ENCODE data around the gene MBOAT2.

Gene MBOAT2

DNA sequence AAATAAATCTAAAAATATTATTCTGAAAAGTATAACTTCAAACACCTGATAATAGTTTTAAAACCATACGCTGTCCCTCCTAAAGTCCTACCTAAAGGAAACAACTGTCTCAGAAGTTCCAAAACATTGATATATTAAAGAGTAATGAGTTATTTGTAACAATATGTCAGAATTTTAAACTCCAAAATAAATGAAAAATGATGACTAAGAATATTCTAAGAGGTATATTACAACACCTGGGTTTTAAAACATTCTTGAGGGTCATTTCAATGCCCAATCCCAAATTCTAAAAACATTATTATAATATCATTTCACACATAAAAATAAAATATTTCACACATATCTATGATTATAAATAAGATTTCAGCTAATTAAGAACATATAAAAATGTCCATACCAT is 186.3 kb downstream of the MBOAT2 start:
- Histone ChIP-seq H3F3A (ENCODE audit: control insufficient read depth, insufficient read depth) (no peaks in the 10 kb centered on the region), H3K27me3 (ENCODE audit: control insufficient read depth, low read length) (no peaks in the 10 kb centered on the region), H3K79me2 (ENCODE audit: control insufficient read depth, low read length) (no peaks in the 10 kb centered on the region), H4K20me1 (ENCODE audit: control insufficient read depth, insufficient read depth, low read depth, low read length) (no peaks in the 10 kb centered on the region), H3K9me3 (ENCODE audit: control insufficient read depth, insufficient read depth, low read length) (no peaks in the 10 kb centered on the region), H3K4me2 (ENCODE audit: low read length) (no peak overlapping the region), H3K4me3 (ENCODE audit: low read length) (no peak overlapping the region), H3K9me2 (replicated peaks; ENCODE audit: control insufficient read depth, low read length) (no peaks in the 10 kb centered on the region), H3K4me1 (ENCODE audit: control insufficient read depth, low read length) (no peaks in the 10 kb centered on the region), H3K27ac (ENCODE audit: low read depth, low read length) (no peak overlapping the region), H3K36me3 (ENCODE audit: control insufficient read depth, low read length) (peaks cover 2% of the 10 kb centered on the region; the same call in 1 of the 2 replicates)
- TF ChIP-seq, protein P1, sequence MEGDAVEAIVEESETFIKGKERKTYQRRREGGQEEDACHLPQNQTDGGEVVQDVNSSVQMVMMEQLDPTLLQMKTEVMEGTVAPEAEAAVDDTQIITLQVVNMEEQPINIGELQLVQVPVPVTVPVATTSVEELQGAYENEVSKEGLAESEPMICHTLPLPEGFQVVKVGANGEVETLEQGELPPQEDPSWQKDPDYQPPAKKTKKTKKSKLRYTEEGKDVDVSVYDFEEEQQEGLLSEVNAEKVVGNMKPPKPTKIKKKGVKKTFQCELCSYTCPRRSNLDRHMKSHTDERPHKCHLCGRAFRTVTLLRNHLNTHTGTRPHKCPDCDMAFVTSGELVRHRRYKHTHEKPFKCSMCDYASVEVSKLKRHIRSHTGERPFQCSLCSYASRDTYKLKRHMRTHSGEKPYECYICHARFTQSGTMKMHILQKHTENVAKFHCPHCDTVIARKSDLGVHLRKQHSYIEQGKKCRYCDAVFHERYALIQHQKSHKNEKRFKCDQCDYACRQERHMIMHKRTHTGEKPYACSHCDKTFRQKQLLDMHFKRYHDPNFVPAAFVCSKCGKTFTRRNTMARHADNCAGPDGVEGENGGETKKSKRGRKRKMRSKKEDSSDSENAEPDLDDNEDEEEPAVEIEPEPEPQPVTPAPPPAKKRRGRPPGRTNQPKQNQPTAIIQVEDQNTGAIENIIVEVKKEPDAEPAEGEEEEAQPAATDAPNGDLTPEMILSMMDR (IDR thresholded peaks at IDR 0.05; ENCODE audit: low read depth, low read length, poor library complexity, severe bottlenecking), result no peak
- TF ChIP-seq EZH2phosphoT487 (IDR thresholded peaks at IDR 0.05; ENCODE audit: borderline replicate concordance, low read length), result no peak

- no peaks in the 10 kb centered on the region for H4K20me1 ChIP-seq (ENCODE audit: control insufficient read depth, insufficient read depth, low read depth, low read length)
- no peak overlapping the region for H3K27ac ChIP-seq (ENCODE audit: low read depth, low read length)
- no peaks in the 10 kb centered on the region for H3K9me2 ChIP-seq (replicated peaks; ENCODE audit: control insufficient read depth, low read length)
- H3K79me2 ChIP-seq (ENCODE audit: control insufficient read depth, low read length), result no peaks in the 10 kb centered on the region
- H3K4me1 ChIP-seq (ENCODE audit: control insufficient read depth, low read length), result no peaks in the 10 kb centered on the region
- TF ChIP-seq, protein P1 (IDR thresholded peaks at IDR 0.05; ENCODE audit: low read depth, low read length, poor library complexity, severe bottlenecking), result no peak
- TF ChIP-seq EZH2phosphoT487 (IDR thresholded peaks at IDR 0.05; ENCODE audit: borderline replicate concordance, low read length), result no peak
- no peaks in the 10 kb centered on the region for H3F3A ChIP-seq (ENCODE audit: control insufficient read depth, insufficient read depth)
- H3K4me2 ChIP-seq (ENCODE audit: low read length), result no peak overlapping the region
- H3K27me3 ChIP-seq (ENCODE audit: control insufficient read depth, low read length), result no peaks in the 10 kb centered on the region
- no peak overlapping the region for H3K4me3 ChIP-seq (ENCODE audit: low read length)
- H3K9me3 ChIP-seq (ENCODE audit: control insufficient read depth, insufficient read depth, low read length), result no peaks in the 10 kb centered on the region
- H3K36me3 ChIP-seq (ENCODE audit: control insufficient read depth, low read length), result peaks cover 37% of the 10 kb centered on the region
These were observed 196.4 kb downstream of the MBOAT2 start for GRCh38 chr2:8806885-8807704.

DNA sequence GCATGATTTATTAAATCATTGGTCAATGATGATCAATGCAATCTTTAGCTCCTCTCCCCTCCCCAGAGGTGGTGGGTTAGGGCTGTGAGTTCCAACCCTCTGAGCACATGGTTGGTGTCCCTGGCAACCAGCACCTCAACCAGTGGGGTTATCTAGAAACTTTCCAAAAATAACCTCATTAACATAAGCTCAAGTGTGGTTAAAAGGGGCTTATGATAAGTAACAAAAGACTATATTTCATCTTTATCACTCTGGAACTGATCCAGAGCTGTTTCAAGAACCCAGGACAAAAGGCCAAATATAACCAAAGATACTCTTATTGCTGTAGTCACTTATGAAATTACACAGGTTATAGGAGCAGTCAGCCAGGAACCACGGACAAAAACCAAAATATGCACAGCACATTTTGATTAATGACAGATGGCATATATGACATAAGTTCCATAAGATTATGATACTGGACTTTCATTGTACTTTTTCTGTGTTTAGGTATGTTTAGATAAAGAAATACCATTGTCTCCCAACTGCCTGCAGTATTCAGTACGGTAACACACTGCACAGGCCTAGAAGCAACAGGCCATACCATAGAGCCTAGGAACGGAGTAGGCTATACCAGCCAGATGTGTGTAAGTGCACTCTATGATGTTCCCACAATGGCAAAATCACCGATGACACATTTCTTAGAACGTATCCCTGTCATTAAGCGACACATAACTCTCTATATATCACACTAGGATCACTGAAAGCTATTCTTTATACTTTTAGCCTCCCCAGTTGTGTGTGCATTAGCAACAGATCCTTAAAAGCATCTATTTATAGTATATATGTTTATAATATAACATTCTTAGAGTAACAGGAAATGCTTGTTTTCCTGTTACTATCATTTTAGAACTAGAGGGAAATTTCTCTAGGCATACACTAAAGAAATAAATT is 197.9 kb downstream of the MBOAT2 start:
- Histone ChIP-seq H3F3A (ENCODE audit: control insufficient read depth, insufficient read depth) (no peaks in the 10 kb centered on the region), H3K9me2 (replicated peaks; ENCODE audit: control insufficient read depth, low read length) (no peaks in the 10 kb centered on the region), H3K4me2 (ENCODE audit: low read length) (no peak overlapping the region), H3K9me3 (ENCODE audit: control insufficient read depth, insufficient read depth, low read length) (no peaks in the 10 kb centered on the region), H4K20me1 (ENCODE audit: control insufficient read depth, insufficient read depth, low read depth, low read length) (no peaks in the 10 kb centered on the region), H3K4me3 (ENCODE audit: low read length) (no peak overlapping the region), H3K27me3 (ENCODE audit: control insufficient read depth, low read length) (no peaks in the 10 kb centered on the region), H3K36me3 (ENCODE audit: control insufficient read depth, low read length) (peaks cover 42% of the 10 kb centered on the region), H3K27ac (ENCODE audit: low read depth, low read length) (no peak overlapping the region), H3K79me2 (ENCODE audit: control insufficient read depth, low read length) (no peaks in the 10 kb centered on the region), H3K4me1 (ENCODE audit: control insufficient read depth, low read length) (no peaks in the 10 kb centered on the region)
- TF ChIP-seq, protein P1 (IDR thresholded peaks at IDR 0.05; ENCODE audit: low read depth, low read length, poor library complexity, severe bottlenecking), result no peak
- TF ChIP-seq EZH2phosphoT487 (IDR thresholded peaks at IDR 0.05; ENCODE audit: borderline replicate concordance, low read length), result no peak
